ENCODE measurements around the gene ZNF345. TPM values are rescaled to one million over a fixed set of nuclear protein-coding genes. Genes with fewer than 3 reads are reported as not detected.

The ZNF345 gene
- total RNA-seq, 1 experiment from 2014 or later = 5.2 TPM

DNA sequence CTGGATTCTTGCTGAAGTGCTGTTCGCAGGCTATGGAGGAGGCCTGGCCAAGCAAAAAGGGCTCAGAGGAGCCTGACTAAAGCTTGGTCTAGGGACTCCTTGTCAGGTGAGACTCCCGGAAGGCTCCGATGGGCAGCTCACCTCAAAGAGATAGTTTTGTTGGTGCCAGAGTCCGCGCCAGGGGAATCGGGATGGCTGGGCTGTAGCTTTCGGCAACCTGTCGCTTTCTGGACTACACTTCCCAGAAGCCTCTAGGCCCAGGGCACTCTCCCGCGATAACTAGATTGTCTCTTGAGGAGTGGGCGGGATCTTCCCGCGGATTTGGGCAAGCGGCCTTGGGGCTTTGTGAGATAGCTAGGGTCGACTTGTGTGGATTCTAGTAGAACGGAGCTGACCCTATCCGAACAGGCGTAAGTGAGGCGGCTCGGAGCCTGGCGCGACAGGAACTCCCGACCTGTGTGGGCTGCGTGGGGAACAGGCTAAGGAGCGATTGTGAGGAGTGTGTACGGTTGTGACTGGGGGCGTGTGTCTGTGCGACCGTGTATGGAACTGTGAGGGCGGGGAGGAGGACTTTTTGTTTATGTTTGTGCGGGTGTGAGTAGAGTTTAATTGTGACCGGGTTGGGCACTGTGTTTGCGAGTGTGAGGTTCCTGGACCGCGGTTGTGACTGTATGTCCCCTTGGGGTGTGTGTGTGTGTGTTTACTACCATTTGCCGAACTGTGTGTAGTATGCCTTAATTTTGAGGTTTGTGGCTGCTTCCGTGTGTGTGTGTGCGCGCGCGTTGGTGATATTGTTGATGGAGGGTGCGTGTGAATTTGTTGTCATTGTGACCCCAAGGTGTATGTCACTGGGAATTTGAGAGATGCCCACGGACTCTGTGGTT, at the start of gene ZNF345 (continued):
- TF ChIP-seq, protein P1, sequence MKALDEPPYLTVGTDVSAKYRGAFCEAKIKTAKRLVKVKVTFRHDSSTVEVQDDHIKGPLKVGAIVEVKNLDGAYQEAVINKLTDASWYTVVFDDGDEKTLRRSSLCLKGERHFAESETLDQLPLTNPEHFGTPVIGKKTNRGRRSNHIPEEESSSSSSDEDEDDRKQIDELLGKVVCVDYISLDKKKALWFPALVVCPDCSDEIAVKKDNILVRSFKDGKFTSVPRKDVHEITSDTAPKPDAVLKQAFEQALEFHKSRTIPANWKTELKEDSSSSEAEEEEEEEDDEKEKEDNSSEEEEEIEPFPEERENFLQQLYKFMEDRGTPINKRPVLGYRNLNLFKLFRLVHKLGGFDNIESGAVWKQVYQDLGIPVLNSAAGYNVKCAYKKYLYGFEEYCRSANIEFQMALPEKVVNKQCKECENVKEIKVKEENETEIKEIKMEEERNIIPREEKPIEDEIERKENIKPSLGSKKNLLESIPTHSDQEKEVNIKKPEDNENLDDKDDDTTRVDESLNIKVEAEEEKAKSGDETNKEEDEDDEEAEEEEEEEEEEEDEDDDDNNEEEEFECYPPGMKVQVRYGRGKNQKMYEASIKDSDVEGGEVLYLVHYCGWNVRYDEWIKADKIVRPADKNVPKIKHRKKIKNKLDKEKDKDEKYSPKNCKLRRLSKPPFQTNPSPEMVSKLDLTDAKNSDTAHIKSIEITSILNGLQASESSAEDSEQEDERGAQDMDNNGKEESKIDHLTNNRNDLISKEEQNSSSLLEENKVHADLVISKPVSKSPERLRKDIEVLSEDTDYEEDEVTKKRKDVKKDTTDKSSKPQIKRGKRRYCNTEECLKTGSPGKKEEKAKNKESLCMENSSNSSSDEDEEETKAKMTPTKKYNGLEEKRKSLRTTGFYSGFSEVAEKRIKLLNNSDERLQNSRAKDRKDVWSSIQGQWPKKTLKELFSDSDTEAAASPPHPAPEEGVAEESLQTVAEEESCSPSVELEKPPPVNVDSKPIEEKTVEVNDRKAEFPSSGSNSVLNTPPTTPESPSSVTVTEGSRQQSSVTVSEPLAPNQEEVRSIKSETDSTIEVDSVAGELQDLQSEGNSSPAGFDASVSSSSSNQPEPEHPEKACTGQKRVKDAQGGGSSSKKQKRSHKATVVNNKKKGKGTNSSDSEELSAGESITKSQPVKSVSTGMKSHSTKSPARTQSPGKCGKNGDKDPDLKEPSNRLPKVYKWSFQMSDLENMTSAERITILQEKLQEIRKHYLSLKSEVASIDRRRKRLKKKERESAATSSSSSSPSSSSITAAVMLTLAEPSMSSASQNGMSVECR (CRISPR knock-in tag; IDR thresholded peaks at IDR 0.05; ENCODE audit: borderline replicate concordance) = no peak; the same call in none of the 2 replicates
- TF ChIP-seq, protein P2, sequence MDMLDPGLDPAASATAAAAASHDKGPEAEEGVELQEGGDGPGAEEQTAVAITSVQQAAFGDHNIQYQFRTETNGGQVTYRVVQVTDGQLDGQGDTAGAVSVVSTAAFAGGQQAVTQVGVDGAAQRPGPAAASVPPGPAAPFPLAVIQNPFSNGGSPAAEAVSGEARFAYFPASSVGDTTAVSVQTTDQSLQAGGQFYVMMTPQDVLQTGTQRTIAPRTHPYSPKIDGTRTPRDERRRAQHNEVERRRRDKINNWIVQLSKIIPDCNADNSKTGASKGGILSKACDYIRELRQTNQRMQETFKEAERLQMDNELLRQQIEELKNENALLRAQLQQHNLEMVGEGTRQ (CRISPR knock-in tag; IDR thresholded peaks at IDR 0.05) = no peak
- TF ChIP-seq ELF4 (CRISPR knock-in tag; IDR thresholded peaks at IDR 0.05; ENCODE audit: low read depth) = no peak
- TF ChIP-seq ZNF317 (CRISPR knock-in tag; IDR thresholded peaks at IDR 0.05; ENCODE audit: borderline replicate concordance, low read depth) = no peak
- TF ChIP-seq ZNF263 (CRISPR knock-in tag; IDR thresholded peaks at IDR 0.05; ENCODE audit: low read depth) = no peak
- TF ChIP-seq IRF2 (CRISPR knock-in tag; IDR thresholded peaks at IDR 0.05; ENCODE audit: borderline replicate concordance, low read depth) = no peak
- no peak for TF ChIP-seq FOXP1 (CRISPR knock-in tag; IDR thresholded peaks at IDR 0.05; ENCODE audit: borderline replicate concordance)
- no peak for TF ChIP-seq NFATC4 (CRISPR knock-in tag; IDR thresholded peaks at IDR 0.05)
- TF ChIP-seq, protein P3, sequence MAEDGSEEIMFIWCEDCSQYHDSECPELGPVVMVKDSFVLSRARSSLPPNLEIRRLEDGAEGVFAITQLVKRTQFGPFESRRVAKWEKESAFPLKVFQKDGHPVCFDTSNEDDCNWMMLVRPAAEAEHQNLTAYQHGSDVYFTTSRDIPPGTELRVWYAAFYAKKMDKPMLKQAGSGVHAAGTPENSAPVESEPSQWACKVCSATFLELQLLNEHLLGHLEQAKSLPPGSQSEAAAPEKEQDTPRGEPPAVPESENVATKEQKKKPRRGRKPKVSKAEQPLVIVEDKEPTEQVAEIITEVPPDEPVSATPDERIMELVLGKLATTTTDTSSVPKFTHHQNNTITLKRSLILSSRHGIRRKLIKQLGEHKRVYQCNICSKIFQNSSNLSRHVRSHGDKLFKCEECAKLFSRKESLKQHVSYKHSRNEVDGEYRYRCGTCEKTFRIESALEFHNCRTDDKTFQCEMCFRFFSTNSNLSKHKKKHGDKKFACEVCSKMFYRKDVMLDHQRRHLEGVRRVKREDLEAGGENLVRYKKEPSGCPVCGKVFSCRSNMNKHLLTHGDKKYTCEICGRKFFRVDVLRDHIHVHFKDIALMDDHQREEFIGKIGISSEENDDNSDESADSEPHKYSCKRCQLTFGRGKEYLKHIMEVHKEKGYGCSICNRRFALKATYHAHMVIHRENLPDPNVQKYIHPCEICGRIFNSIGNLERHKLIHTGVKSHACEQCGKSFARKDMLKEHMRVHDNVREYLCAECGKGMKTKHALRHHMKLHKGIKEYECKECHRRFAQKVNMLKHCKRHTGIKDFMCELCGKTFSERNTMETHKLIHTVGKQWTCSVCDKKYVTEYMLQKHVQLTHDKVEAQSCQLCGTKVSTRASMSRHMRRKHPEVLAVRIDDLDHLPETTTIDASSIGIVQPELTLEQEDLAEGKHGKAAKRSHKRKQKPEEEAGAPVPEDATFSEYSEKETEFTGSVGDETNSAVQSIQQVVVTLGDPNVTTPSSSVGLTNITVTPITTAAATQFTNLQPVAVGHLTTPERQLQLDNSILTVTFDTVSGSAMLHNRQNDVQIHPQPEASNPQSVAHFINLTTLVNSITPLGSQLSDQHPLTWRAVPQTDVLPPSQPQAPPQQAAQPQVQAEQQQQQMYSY (CRISPR knock-in tag; IDR thresholded peaks at IDR 0.05) = no peak
- 0 out of 2 replicates have a peak, but pooled peaks have one; percentile 12 for TF ChIP-seq FOXK1 (CRISPR knock-in tag; IDR thresholded peaks at IDR 0.05)
- no peak for TF ChIP-seq SMAD3 (CRISPR knock-in tag; IDR thresholded peaks at IDR 0.05; ENCODE audit: borderline replicate concordance)
- TF ChIP-seq HMGA2 (CRISPR knock-in tag; IDR thresholded peaks at IDR 0.05) = no peak
- TF ChIP-seq ZNF219 (CRISPR knock-in tag; IDR thresholded peaks at IDR 0.05; ENCODE audit: borderline replicate concordance) = no peak
- no peak for TF ChIP-seq ZNF671 (CRISPR knock-in tag; IDR thresholded peaks at IDR 0.05)

DNA sequence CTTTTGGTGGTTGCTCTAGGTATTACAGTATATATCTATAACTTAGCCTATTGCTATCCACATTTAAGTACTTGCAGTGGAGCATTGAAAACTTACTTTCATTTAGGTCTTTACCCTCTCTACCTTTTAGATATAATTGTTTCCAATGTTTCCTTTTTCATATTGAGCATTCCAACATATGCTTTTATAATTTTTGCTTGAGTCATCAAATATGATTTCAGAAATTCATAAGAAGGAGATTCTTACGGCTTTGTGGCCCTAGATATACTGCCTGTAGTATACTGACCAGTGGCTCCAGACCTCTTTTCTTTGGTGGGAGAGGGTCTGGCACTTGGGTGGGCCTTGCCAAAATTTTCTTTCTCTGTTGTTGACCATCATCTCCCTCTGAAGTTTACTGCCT, 45.3 kb upstream of the ZNF345 start:
- peaks cover 63% of the 10 kb centered on the region for H3K36me3 Mint-ChIP-seq
- TF ChIP-seq, protein P4, sequence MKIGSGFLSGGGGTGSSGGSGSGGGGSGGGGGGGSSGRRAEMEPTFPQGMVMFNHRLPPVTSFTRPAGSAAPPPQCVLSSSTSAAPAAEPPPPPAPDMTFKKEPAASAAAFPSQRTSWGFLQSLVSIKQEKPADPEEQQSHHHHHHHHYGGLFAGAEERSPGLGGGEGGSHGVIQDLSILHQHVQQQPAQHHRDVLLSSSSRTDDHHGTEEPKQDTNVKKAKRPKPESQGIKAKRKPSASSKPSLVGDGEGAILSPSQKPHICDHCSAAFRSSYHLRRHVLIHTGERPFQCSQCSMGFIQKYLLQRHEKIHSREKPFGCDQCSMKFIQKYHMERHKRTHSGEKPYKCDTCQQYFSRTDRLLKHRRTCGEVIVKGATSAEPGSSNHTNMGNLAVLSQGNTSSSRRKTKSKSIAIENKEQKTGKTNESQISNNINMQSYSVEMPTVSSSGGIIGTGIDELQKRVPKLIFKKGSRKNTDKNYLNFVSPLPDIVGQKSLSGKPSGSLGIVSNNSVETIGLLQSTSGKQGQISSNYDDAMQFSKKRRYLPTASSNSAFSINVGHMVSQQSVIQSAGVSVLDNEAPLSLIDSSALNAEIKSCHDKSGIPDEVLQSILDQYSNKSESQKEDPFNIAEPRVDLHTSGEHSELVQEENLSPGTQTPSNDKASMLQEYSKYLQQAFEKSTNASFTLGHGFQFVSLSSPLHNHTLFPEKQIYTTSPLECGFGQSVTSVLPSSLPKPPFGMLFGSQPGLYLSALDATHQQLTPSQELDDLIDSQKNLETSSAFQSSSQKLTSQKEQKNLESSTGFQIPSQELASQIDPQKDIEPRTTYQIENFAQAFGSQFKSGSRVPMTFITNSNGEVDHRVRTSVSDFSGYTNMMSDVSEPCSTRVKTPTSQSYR (CRISPR knock-in tag; IDR thresholded peaks at IDR 0.05) = no peak
- TF ChIP-seq, protein P5, sequence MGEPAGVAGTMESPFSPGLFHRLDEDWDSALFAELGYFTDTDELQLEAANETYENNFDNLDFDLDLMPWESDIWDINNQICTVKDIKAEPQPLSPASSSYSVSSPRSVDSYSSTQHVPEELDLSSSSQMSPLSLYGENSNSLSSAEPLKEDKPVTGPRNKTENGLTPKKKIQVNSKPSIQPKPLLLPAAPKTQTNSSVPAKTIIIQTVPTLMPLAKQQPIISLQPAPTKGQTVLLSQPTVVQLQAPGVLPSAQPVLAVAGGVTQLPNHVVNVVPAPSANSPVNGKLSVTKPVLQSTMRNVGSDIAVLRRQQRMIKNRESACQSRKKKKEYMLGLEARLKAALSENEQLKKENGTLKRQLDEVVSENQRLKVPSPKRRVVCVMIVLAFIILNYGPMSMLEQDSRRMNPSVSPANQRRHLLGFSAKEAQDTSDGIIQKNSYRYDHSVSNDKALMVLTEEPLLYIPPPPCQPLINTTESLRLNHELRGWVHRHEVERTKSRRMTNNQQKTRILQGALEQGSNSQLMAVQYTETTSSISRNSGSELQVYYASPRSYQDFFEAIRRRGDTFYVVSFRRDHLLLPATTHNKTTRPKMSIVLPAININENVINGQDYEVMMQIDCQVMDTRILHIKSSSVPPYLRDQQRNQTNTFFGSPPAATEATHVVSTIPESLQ (CRISPR knock-in tag; IDR thresholded peaks at IDR 0.05) = no peak
- TF ChIP-seq FOXJ3 (CRISPR knock-in tag; IDR thresholded peaks at IDR 0.05; ENCODE audit: borderline replicate concordance) (no peak), NR2C2 (CRISPR knock-in tag; IDR thresholded peaks at IDR 0.05) (no peak), JUN (CRISPR knock-in tag; IDR thresholded peaks at IDR 0.05) (no peak), TEAD1 (CRISPR knock-in tag; IDR thresholded peaks at IDR 0.05) (no peak)
- TF ChIP-seq, protein P6, sequence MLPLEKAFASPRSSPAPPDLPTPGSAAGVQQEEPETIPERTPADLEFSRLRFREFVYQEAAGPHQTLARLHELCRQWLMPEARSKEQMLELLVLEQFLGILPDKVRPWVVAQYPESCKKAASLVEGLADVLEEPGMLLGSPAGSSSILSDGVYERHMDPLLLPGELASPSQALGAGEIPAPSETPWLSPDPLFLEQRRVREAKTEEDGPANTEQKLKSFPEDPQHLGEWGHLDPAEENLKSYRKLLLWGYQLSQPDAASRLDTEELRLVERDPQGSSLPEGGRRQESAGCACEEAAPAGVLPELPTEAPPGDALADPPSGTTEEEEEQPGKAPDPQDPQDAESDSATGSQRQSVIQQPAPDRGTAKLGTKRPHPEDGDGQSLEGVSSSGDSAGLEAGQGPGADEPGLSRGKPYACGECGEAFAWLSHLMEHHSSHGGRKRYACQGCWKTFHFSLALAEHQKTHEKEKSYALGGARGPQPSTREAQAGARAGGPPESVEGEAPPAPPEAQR (CRISPR knock-in tag; IDR thresholded peaks at IDR 0.05) = no peak

More for the DNA sequence above, 45.3 kb upstream of the ZNF345 start:
- ATAC-seq (no peak), DNase-seq (ENCODE audit: low spot score) (no peak)
- Mint-ChIP-seq H3K27me3 (ENCODE audit: low read depth) (no peaks in the 10 kb centered on the region), H3K4me3 (no peak overlapping the region), H3K27ac (no peak overlapping the region), H3K9me3 (peaks cover 26% of the 10 kb centered on the region), H3K4me1 (peaks cover 1% of the 10 kb centered on the region)
- ChIA-PET CTCF (no interaction called here), POLR2A (no interaction called here)

Data from WTC11 (cell line).